ENCODE data around the gene PNKP. TPM values are rescaled to one million over a fixed set of nuclear protein-coding genes. Genes with fewer than 3 reads are reported as not detected.

The PNKP gene
- total RNA-seq, 1 experiment from 2014 or later: 90.3 TPM

DNA sequence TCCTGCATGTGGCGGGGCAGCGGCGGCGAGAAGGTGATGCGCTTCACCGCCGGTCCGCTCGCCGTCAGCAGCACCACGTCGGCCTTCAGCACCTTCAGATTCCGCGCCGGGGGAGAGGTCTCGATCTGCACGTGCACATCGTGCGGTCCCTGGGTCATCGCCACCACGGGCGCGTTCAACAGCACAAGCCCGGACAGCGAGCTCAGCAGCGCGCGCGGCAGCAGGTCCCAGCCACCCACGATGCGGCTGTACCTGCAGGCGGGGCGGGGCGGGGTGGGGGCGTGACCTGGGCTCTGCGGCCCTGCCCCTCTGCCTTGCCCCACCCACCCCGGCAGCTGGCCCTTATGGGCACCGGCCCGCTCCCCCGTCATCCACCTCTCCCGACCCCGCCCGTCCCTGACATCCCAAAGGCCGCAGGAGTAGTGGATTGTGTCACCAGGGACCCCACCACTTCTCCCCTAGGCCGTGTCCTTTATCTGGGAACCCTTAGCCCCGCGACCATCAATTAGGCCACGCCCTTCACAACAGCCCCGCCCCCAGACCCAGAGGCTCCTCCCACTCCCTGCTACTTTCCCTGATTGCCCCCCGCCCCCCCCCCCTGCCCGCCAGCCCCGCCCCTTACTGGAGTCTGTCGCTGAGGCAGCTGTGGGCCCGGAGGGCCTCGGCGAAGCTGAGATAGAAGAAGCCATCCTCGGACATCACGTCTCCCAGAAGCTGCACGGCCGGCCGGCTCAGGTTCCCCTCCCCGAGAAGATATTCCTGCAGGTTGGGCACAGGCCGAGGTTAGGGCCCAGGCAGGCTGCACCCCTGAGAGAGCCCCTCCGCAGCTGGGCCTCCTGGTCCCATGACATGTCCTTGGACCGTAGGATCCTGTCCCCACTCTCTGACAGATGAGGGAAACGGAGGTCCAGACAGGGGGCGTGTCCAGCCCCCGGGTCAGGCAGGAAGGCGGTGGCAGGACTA lies 23.3 kb upstream of the PNKP start:
- Mint-ChIP-seq H3K27me3 (ENCODE audit: insufficient read depth, unreplicated experiment) (peaks cover under 1% of the 10 kb centered on the region), H3K27ac (ENCODE audit: low read depth, unreplicated experiment) (no peak overlapping the region), H3K36me3 (ENCODE audit: insufficient read depth, unreplicated experiment) (peaks cover 9% of the 10 kb centered on the region), H3K9me3 (ENCODE audit: unreplicated experiment) (no peaks in the 10 kb centered on the region), H3K4me1 (ENCODE audit: insufficient read depth, unreplicated experiment) (no peaks in the 10 kb centered on the region), H3K4me3 (ENCODE audit: unreplicated experiment) (no peak overlapping the region)
- intact Hi-C loops (cut with micrococcal nuclease): no loop called here
- BruUV-seq (replicated peaks): no TSS peak
- ChIA-PET CTCF (no interaction called here), POLR2A (interaction anchor here (0.7 kb wide), 1 partner anchor 40 kb away, joined by 4 read pairs; the partner anchor contains the start of gene PTOV1)
- no peak for DNase-seq (ENCODE audit: unreplicated experiment)
- TF ChIP-seq, protein P1, sequence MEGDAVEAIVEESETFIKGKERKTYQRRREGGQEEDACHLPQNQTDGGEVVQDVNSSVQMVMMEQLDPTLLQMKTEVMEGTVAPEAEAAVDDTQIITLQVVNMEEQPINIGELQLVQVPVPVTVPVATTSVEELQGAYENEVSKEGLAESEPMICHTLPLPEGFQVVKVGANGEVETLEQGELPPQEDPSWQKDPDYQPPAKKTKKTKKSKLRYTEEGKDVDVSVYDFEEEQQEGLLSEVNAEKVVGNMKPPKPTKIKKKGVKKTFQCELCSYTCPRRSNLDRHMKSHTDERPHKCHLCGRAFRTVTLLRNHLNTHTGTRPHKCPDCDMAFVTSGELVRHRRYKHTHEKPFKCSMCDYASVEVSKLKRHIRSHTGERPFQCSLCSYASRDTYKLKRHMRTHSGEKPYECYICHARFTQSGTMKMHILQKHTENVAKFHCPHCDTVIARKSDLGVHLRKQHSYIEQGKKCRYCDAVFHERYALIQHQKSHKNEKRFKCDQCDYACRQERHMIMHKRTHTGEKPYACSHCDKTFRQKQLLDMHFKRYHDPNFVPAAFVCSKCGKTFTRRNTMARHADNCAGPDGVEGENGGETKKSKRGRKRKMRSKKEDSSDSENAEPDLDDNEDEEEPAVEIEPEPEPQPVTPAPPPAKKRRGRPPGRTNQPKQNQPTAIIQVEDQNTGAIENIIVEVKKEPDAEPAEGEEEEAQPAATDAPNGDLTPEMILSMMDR (IDR thresholded peaks at IDR 0.05; ENCODE audit: unreplicated experiment): no peak

DNA sequence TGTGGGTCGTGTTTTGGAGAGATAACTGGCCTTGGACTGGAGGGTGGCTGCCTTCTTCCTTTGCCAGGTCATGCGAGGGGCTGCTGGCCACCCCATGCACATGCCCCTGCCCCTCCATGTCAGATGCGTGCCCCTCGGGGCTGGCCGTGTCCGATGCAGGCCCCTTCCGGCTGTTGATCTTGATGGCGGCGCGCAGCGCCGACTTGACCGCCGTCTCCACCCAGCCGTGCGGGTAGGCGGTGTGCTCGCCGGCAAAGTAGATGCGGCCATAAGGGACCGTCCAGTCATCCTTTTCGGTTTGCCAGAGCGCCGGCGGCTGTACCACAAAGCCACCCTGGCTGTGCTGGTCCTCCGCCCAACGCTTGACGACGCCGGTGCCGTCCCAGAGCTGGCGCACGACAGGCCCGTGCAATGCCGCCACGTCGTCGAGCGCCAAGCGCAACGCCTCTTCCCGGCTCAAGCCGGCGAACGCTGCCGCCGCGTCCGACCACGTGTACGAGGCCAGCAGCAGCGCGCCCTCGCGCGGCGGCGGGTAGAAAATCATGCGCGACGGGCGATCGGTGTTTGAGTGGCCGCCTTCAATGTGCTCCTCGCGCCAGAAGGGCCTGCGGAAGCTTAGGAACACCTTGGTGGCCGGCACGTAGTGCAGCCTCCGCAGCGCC lies 22.4 kb upstream of the PNKP start:
- Mint-ChIP-seq H3K9me3 (ENCODE audit: unreplicated experiment) (no peaks in the 10 kb centered on the region), H3K27ac (ENCODE audit: low read depth, unreplicated experiment) (no peak overlapping the region), H3K4me3 (ENCODE audit: unreplicated experiment) (no peak overlapping the region), H3K36me3 (ENCODE audit: insufficient read depth, unreplicated experiment) (peaks cover 18% of the 10 kb centered on the region), H3K27me3 (ENCODE audit: insufficient read depth, unreplicated experiment) (no peaks in the 10 kb centered on the region), H3K4me1 (ENCODE audit: insufficient read depth, unreplicated experiment) (no peaks in the 10 kb centered on the region)
- ChIA-PET POLR2A (interaction anchor here (0.5 kb wide), 2 partner anchors 212 to 389 kb away, joined by 3 to 4 read pairs; partner anchors contain the start of gene PRMT1), CTCF (no interaction called here)
- no TSS peak for BruUV-seq (replicated peaks)
- intact Hi-C loops (cut with micrococcal nuclease): no loop called here
- TF ChIP-seq, protein P1 (IDR thresholded peaks at IDR 0.05; ENCODE audit: unreplicated experiment): no peak
- no peak for DNase-seq (ENCODE audit: unreplicated experiment)

DNA sequence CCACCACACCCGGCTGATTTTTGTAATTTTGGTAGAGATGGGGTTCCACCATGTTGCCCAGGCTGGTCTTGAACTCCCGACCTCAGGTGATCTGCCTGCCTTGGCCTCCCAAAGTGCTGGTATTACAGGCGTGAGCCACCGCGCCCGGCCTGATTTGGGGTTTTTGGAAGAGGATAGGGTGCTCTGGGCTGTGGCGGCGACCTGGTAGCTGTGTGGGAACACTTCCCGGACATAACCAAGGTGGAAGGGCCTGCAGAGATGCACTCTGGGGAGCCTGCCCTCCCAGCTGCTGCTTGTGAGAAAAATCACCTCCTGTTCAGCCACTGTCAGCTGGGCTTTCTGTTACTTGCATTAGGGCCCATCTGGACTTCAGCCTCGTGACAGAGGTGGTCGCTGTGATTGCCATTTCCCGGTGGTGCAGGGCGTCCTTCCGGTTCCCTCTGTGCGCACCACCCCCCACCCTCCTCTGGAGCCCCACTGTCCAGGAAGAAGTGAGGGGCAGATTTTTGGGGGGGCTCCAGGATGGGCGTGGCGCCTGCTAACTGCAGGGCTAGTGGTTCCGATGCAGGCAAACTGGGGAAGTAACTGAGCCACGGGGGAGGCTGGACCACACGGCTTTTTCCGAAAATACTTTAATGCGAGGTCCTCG lies 21.8 kb upstream of the PNKP start:
- intact Hi-C loops (cut with micrococcal nuclease): no loop called here
- H3K4me1 Mint-ChIP-seq (ENCODE audit: insufficient read depth, unreplicated experiment): no peaks in the 10 kb centered on the region
- BruUV-seq (replicated peaks): no TSS peak
- peaks cover 23% of the 10 kb centered on the region for H3K36me3 Mint-ChIP-seq (ENCODE audit: insufficient read depth, unreplicated experiment)
- ChIA-PET POLR2A (interaction anchor here (0.5 kb wide), 2 partner anchors 212 to 390 kb away, joined by 3 to 4 read pairs; partner anchors contain the start of gene PRMT1), CTCF (no interaction called here)
- H3K27ac Mint-ChIP-seq (ENCODE audit: low read depth, unreplicated experiment): no peak overlapping the region
- no peaks in the 10 kb centered on the region for H3K9me3 Mint-ChIP-seq (ENCODE audit: unreplicated experiment)
- no peak overlapping the region for H3K4me3 Mint-ChIP-seq (ENCODE audit: unreplicated experiment)
- H3K27me3 Mint-ChIP-seq (ENCODE audit: insufficient read depth, unreplicated experiment): no peaks in the 10 kb centered on the region
- DNase-seq (ENCODE audit: unreplicated experiment): no peak
- TF ChIP-seq, protein P1 (IDR thresholded peaks at IDR 0.05; ENCODE audit: unreplicated experiment): no peak

DNA sequence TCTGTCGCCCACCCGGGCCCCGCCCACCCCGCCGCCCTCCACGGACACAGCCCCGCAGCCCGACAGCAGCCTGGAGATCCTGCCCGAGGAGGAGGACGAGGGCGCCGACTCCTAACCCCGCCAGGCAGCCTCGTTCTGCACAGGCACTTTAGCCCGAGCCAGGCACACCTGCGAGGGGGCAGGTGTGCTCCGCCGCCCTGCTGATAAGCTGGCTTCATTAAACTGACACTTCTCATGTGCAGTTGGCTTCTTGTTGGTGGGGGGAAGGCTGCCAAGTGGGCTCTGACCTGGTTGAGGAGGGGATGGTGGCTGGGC lies 21.1 kb upstream of the PNKP start:
- intact Hi-C loops (cut with micrococcal nuclease): no loop called here
- no peaks in the 10 kb centered on the region for H3K4me1 Mint-ChIP-seq (ENCODE audit: insufficient read depth, unreplicated experiment)
- no peaks in the 10 kb centered on the region for H3K27me3 Mint-ChIP-seq (ENCODE audit: insufficient read depth, unreplicated experiment)
- no peaks in the 10 kb centered on the region for H3K9me3 Mint-ChIP-seq (ENCODE audit: unreplicated experiment)
- H3K4me3 Mint-ChIP-seq (ENCODE audit: unreplicated experiment): no peak overlapping the region
- H3K27ac Mint-ChIP-seq (ENCODE audit: low read depth, unreplicated experiment): no peak overlapping the region
- BruUV-seq (replicated peaks): no TSS peak
- peaks cover 29% of the 10 kb centered on the region for H3K36me3 Mint-ChIP-seq (ENCODE audit: insufficient read depth, unreplicated experiment)
- TF ChIP-seq, protein P1 (IDR thresholded peaks at IDR 0.05; ENCODE audit: unreplicated experiment): no peak
- DNase-seq (ENCODE audit: unreplicated experiment): no peak
- POLR2A ChIA-PET: no interaction called here
- CTCF ChIA-PET: interaction anchor here (1.2 kb wide), 1 partner anchor 44 kb away, joined by 3 read pairs; no protein-coding TSS in a partner anchor
